GM19023 (cell line): Measurements from ENCODE around the gene MBD6.
A peak's percentile ranks its signal among the peaks of the same experiment; 100 is the strongest.
"Not testable (repeated sequence)": the region's sequence is repeated elsewhere in the genome, so short reads cannot be mapped to it uniquely, and the experiment has no call there.

ENCODE experiments used
- ATAC-seq: cut with Tn5 transposase; IDR thresholded peaks from one replicate; pipeline ENCODE4 v1.9.1; 2021; ENCODE audit warnings: mild to moderate bottlenecking, moderate library complexity; ENCODE audit not compliant: unreplicated experiment

MBD6 gene

DNA sequence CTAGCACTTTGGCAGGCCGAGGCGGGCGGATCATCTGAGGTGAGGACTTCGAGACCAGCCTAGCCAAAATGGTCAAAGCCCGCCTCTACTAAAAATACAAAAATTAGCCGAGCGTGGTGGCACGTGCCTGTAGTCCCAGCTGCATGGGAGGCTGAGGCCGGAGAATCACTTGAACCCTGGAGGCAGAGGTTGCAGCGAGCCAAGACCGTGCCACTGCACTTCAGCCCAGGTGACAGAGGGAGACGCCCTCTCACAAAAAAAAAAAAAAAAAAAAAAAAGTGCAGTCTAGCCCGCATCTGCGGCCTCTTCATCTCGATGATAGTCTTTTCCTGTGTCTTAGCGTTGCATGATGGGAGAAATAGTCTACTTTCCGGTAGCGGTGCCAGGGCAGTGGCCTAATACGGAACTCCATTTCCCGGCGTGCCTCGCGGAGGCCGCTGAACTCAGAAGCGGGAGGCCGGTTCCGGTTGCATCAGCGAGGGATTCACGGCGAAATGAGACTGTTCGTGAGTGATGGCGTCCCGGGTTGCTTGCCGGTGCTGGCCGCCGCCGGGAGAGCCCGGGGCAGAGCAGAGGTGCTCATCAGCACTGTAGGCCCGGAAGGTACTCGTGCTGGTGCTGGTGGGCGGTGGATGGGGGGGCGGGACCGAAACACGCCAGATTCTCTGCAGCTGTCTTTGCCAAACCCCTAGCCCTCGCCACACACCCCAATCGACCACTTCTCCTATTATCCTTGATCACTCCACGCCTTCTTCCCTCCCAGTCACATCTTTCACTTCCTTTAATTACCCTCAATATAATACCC, 34.8 kb upstream of the MBD6 start, which contains the start of gene MARS1:
Gene MARS1, plus strand, starts transcription at position 472 of the 805 bp plus-strand sequence. Its CDS starts 23 bp downstream, at position 495.
- peak; percentile 99 for ATAC-seq

DNA sequence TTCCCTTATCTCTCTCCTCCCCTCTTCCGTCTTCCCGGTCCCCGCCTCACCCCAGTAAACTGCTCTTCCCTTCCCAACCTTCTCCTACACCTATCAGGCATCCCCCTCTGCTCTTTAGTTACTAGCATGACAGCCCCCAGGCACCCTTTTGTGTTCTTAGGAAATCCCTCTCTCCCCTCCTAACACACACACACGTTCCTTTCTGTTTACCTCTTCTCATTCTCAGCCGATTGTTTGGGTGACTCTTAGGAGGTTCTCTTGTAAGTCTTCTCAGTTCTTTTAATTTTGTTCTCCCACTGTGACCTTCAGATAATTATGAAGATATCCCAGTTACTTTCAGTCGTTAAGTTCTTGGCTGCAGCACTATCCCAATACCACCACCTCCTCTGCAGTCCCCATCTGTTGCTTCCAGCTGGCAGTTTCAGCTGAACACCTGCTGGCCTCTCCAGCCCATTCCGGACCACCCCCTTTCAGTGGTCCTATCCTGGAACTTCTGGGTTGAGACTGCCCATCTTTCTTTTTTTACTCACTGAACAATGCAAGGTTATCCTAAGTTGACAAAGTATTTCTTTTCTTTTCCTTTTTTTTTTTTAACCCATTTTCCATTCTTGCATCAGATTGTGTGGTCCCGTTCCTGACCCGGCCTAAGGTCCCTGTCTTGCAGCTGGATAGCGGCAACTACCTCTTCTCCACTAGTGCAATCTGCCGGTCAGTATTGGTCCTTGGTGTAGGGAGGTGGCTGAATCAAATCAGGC, 34.0 kb upstream of the MBD6 start:
- ATAC-seq: no peak

- no peak for ATAC-seq
These were observed 33.4 kb upstream of the MBD6 start for GRCh38 chr12:57489157-57489641.

DNA sequence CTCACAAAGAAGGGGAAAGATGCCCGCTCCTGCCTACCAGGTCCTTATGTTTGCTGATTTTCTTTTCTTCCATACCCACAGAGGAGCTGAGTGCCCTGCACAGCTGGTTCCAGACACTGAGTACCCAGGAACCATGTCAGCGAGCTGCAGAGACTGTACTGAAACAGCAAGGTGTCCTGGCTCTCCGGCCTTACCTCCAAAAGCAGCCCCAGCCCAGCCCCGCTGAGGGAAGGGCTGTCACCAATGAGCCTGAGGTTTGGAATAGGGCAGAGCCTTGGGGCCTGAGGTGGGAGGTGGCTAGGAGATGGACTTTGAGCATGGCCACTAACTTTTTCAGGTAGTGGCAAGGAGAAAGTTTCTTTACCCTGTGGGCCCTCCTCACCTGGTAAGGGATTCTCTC, 32.5 kb upstream of the MBD6 start:
- no peak for ATAC-seq

DNA sequence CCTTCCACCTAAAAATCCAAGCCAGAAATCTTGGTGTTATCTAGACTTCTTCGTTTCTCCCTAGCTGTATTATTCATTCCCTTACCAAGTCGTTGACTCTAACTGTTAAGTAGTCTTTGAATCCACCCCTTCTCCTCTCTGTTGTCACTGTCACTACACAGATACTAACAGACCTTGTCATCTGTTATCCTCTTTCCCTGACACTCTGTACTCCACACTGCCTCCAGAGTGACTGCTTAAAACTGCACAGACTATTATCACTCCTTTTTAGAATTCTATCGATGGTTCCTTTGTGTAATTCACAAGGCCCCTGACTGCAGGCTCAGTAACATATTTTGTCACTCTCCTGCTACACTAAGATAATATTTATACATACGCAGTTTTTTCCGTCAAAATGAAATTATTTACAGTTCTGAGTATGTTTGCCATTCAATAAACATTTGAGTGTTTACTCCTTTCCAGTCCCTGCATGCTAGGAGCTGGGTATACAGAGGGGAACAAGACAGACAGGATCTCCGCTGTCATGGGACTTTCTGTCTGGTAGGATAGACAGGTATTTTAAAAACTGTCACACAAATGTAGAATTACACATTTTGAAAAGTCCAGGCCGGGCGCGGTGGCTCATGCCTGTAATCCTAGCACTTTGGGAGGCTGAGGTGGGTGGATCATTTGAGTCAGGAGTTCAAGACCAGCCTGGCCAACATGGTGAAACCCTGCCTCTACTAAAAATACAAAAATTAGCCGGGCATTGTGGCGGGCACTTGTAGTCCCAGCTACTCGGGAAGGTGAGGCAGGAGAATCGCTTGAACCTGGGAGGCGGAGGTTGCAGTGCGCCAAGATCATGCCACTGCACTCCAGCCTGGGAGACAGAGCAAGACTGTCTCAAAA, 31.0 kb upstream of the MBD6 start:
- no peak for ATAC-seq

DNA sequence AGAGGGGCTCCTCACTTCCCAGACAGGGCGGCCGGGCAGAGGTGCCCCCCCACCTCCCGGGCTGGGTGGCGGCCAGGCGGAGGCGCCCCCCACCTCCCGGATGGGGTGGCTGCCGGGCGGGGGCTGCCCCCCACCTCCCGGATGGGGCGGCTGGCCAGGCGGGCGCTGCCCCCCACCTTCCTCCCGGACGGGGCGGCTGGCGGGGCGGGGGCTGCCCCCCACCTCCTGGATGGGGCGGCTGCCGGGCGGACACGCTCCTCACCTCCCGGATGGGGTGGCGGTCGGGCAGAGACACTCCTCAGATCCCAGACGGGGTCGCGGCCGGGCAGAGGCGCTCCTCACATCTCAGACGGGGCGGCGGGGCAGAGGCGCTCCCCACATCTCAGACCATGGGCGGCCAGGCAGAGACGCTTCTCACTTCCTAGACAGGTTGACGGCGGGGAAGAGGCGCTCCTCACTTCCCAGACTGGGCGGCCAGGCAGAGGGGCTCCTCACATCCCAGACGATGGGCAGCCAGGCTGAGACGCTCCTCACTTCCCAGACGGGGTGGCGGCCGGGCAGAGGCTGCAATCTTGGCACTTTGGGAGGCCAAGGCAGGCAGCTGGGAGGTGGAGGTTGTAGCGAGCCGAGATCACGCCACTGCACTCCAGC, 27.4 kb upstream of the MBD6 start:
- ATAC-seq: not testable (repeated sequence)

DNA sequence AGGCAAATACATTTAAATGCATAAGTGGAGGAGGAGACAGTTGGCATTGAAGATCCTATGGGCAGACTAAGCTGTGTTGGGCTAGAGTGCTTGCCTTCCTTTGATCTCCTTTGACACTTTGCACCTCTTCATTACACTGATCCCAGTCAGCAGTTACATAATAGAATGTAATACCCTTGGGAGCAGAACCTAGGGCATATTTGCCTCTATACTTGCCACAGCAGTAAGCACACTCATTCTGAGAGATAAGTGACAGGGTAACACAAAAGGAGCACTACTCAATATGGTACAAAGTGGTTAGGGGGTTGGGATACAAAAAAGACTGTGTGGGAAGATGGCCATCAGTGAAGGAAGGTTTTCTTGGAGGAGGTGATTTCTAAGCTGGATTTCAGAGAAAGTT, 25.8 kb upstream of the MBD6 start:
- ATAC-seq: no peak

GRCh38 chr12:57497223-57498131, 25.1 kb upstream of the MBD6 start:
- no peak for ATAC-seq

GRCh38 chr12:57498132-57498502, 24.5 kb upstream of the MBD6 start:
- ATAC-seq: no peak

DNA sequence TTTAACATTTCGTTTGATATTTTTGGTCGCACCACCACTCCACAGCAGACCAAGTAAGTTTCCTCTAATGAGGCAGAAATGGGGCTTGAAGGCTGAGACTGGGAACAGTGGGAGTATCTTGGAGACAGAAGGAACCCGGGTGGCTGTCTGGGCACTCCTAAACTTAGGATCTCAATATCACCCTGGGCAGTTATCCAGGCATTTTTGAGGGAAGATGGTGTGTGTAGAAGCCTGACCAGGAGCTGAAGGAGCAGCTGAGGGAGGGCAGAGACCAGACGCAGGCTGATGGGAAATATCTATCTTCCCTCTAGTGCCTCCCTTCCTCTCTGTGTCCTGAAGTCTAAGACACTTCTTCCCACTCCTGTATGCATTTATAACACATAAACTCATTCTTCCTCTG, 24.1 kb upstream of the MBD6 start:
- no peak for ATAC-seq

GRCh38 chr12:57500213-57500612, 22.4 kb upstream of the MBD6 start:
- ATAC-seq: no peak

- ATAC-seq: not testable (repeated sequence)
These were observed 20.2 kb upstream of the MBD6 start for GRCh38 chr12:57502311-57502969.

GRCh38 chr12:57506541-57506940, 16.1 kb upstream of the MBD6 start:
- ATAC-seq: not testable (repeated sequence)

- ATAC-seq: not testable (repeated sequence)
These were observed 14.8 kb upstream of the MBD6 start for GRCh38 chr12:57507796-57508195.

GRCh38 chr12:57511161-57511560, 11.5 kb upstream of the MBD6 start:
- no peak for ATAC-seq

DNA sequence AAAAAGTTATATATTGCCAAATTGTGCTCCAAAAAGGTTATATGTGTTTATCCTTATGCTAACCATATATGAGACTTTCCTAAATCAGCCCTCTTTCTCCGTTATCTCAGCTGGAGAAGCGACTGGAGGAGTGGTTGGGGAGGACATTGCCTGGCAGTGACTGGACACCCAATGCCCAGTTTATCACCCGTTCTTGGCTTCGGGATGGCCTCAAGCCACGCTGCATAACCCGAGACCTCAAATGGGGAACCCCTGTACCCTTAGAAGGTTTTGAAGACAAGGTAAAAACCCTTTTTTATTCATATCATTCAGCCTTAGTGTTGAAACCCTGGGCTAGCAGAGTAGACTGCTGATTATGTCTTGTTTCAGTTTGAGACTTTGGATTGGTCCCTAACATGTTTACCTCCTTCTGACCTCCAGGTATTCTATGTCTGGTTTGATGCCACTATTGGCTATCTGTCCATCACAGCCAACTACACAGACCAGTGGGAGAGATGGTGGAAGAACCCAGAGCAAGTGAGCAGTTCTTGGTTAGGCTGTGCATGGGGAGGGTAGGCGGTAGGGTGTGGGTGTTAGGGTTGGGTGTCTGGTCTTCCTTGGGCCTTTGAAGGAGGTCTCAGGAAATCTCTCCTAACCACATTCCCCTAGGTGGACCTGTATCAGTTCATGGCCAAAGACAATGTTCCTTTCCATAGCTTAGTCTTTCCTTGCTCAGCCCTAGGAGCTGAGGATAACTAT, 10.9 kb upstream of the MBD6 start:
- no peak for ATAC-seq

DNA sequence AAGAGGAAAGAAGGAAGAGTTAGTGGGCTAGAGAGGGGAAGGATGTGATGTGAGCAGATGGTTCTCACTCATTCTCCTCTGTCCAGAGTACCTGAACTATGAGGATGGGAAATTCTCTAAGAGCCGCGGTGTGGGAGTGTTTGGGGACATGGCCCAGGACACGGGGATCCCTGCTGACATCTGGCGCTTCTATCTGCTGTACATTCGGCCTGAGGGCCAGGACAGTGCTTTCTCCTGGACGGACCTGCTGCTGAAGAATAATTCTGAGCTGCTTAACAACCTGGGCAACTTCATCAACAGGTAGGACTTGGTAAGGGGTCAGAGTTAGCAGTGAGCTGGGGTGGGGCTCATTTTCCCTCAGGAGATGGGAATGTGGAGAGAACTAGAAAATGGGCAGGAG, 10.0 kb upstream of the MBD6 start:
- no peak for ATAC-seq

GRCh38 chr12:57513266-57513665, 9.4 kb upstream of the MBD6 start:
- ATAC-seq: no peak
